GM18498 (cell line): ENCODE measurements around the gene FAM171A1.
"Not testable (repeated sequence)": the region's sequence is repeated elsewhere in the genome, so short reads cannot be mapped to it uniquely, and the experiment has no call there.

ENCODE experiments used
- ATAC-seq: cut with Tn5 transposase; IDR thresholded peaks from one replicate; pipeline ENCODE4 v1.9.1; 2021; ENCODE audit warnings: mild to moderate bottlenecking, moderate library complexity; ENCODE audit not compliant: unreplicated experiment

Gene FAM171A1

GRCh38 chr10:15320522-15321203, 50.4 kb downstream of the FAM171A1 start:
- ATAC-seq = no peak

GRCh38 chr10:15320118-15320517, 51.0 kb downstream of the FAM171A1 start:
- no peak for ATAC-seq

GRCh38 chr10:15316871-15317464, 54.1 kb downstream of the FAM171A1 start:
- ATAC-seq = no peak

GRCh38 chr10:15316145-15316544, 54.9 kb downstream of the FAM171A1 start:
- ATAC-seq = no peak

- no peak for ATAC-seq
Observed at GRCh38 chr10:15315286-15315685, 55.8 kb downstream of the FAM171A1 start.

- no peak for ATAC-seq
Observed at GRCh38 chr10:15314482-15315045, 56.5 kb downstream of the FAM171A1 start.

- no peak for ATAC-seq
Observed at GRCh38 chr10:15313843-15314242, 57.2 kb downstream of the FAM171A1 start.

GRCh38 chr10:15313047-15313446, 58.0 kb downstream of the FAM171A1 start:
- no peak for ATAC-seq

- no peak for ATAC-seq
Observed at GRCh38 chr10:15311569-15312280, 59.4 kb downstream of the FAM171A1 start.

- ATAC-seq = no peak
Observed at GRCh38 chr10:15310776-15311568, 60.1 kb downstream of the FAM171A1 start.

GRCh38 chr10:15309221-15309620, 61.9 kb downstream of the FAM171A1 start:
- ATAC-seq = no peak

GRCh38 chr10:15306735-15307280, 64.3 kb downstream of the FAM171A1 start:
- no peak for ATAC-seq

GRCh38 chr10:15305634-15306033, 65.5 kb downstream of the FAM171A1 start:
- ATAC-seq = no peak

GRCh38 chr10:15305161-15305560, 65.9 kb downstream of the FAM171A1 start:
- no peak for ATAC-seq

GRCh38 chr10:15302188-15302956, 68.7 kb downstream of the FAM171A1 start:
- not testable (repeated sequence) for ATAC-seq

- no peak for ATAC-seq
Observed at GRCh38 chr10:15300697-15301096, 70.4 kb downstream of the FAM171A1 start.

GRCh38 chr10:15300145-15300544, 70.9 kb downstream of the FAM171A1 start:
- no peak for ATAC-seq

- no peak for ATAC-seq
Observed at GRCh38 chr10:15296701-15297100, 74.4 kb downstream of the FAM171A1 start.

- ATAC-seq = no peak
Observed at GRCh38 chr10:15295537-15296325, 75.4 kb downstream of the FAM171A1 start.
